LNCAP (cell line): ENCODE results near the gene RNF44.

Source experiments
- TF ChIP-seq, protein P1 (sequence below): fragments of 450-650 bp; IDR thresholded peaks from 2 replicates; pipeline ENCODE4 v1.5.1; 2017; ENCODE audit warnings: mild to moderate bottlenecking

The RNF44 gene

DNA sequence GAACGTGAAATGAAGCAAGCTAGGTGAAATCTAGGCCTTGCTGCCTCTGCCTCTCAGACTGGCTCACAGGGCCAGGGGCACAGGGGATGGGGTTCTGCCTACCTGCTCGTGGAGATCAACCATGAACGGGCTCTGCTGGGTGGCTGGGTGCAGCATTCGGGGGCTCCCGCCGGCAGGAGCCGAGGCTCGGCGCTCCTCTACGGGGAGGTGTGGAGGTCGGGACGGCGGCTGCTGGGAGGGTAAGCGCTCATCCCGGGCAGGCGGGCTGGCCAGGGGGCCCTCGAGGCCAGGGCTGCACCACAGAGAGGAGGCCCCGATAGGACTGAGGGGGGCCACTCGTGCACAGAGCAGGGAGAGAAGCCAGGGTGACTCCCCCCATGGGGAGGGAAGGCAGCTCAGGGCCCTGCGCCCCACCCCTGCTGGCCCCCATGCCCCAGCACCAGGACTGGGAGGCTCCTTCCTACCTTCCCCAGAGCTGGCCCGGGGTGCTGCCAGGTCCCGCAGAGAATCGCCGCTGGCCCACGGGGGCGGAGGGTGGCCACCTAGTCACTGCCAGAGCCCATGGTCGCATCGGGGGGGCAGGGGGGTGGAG is 5.2 kb downstream of the RNF44 start:
- TF ChIP-seq, protein P1, sequence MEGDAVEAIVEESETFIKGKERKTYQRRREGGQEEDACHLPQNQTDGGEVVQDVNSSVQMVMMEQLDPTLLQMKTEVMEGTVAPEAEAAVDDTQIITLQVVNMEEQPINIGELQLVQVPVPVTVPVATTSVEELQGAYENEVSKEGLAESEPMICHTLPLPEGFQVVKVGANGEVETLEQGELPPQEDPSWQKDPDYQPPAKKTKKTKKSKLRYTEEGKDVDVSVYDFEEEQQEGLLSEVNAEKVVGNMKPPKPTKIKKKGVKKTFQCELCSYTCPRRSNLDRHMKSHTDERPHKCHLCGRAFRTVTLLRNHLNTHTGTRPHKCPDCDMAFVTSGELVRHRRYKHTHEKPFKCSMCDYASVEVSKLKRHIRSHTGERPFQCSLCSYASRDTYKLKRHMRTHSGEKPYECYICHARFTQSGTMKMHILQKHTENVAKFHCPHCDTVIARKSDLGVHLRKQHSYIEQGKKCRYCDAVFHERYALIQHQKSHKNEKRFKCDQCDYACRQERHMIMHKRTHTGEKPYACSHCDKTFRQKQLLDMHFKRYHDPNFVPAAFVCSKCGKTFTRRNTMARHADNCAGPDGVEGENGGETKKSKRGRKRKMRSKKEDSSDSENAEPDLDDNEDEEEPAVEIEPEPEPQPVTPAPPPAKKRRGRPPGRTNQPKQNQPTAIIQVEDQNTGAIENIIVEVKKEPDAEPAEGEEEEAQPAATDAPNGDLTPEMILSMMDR = no peak

- TF ChIP-seq, protein P1 = no peak
Observed at GRCh38 chr5:176530983-176531901, 6.0 kb downstream of the RNF44 start.

DNA sequence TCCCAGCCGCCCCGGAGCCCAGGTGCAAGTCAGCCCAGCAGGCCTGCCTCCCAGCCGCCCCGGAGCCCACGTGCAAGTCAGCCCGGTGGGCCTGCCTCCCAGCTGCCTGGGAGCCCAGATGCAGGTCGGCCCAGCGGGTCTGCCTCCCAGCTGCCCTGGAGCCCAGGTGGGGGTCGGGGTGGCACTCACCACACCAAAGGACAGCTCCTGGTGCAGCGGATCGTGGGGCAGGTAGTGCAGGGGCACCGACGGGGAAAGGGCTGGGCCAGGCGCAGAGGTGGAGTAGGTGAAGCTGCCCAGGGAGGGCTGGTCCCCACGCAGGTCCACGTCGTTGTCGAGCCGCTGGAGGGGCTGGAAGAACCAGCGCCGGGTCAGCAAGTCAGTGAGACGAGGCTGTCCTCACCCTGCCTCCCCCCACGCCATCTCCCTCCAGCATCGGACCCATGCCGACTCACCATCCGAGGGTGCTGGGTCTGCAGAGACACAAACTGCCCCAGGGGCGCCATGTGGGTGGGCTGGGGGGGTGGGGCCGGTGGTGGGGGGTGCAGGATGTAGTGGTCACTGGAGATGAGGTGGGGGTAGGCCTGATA is 6.7 kb downstream of the RNF44 start:
- TF ChIP-seq, protein P1 = no peak

DNA sequence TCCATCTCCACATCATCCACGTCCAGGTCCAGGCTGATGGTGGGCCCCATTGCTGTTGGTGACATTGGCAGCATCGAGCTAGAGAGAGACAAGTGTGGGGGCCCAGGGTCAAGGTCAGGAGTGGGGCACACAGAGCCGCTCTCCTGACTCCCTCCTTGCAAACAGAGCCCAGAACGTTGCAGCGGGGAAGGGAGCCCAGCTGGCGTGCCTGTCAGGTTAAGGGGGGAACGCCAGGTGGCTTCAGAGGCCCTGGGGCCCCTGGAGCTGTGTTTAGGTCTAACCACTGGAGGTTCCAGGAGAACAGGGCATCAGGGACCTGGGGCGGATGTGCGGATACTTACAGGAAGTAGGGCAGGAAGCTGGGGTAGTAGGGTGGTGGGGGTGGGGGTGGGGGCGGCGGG is 7.5 kb downstream of the RNF44 start:
- TF ChIP-seq, protein P1 = no peak

GRCh38 chr5:176529116-176529740 is 8.0 kb downstream of the RNF44 start:
- TF ChIP-seq, protein P1 = no peak

DNA sequence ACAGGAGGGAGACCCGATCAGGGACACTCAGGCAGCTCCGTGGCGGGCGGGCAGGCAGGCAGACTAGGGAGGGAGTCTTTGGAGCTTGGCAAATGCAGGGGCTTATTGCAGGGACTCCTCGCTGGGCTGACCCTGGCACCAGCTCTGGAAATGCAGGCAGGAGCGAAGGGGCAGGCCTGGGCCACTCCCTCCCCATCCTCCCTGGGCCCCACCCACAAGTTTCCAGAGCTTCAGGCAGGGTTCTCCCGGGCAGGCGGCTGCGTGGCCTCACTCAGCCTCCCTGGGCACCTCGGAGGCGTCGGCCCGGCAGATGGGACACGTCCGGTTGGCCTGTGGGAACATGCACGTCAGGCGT is 8.5 kb downstream of the RNF44 start:
- TF ChIP-seq, protein P1 = no peak

DNA sequence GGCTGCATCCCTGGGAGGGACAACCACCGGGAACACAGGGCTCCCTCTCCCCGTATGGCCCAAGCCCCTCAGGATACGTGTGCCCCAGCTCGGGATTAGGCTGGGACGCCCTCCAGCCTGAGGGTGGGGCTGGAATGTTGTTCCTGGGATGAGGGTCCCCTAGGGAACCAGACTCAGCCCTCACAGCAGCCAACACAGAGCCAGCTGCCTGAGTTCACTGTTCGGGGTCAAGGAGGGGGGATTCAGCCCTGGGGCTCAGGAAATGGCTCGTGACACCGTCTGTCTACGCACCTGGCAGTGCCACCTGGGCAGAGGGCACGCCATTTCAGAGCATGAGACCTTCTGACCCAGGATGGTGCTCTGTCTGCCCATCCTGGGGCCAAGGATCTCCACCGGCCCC is 8.9 kb downstream of the RNF44 start:
- TF ChIP-seq, protein P1 = no peak
